HEK293T (cell line): ENCODE data around the gene FAM20C.

ENCODE experiments used
- FOXK2 ChIP-seq: fragments of 450-650 bp; IDR thresholded peaks from 2 replicates; pipeline ENCODE4 v1.6.1; 2016; ENCODE audit warnings: mild to moderate bottlenecking
- SUZ12 ChIP-seq: fragments of 450-650 bp; IDR thresholded peaks from 2 replicates; pipeline ENCODE4 v1.6.1; 2016; ENCODE audit warnings: mild to moderate bottlenecking
- TF ChIP-seq, protein P1 (sequence below): fragments of 450-650 bp; IDR thresholded peaks from 2 replicates; pipeline ENCODE4 v1.6.1; 2016

DNA sequence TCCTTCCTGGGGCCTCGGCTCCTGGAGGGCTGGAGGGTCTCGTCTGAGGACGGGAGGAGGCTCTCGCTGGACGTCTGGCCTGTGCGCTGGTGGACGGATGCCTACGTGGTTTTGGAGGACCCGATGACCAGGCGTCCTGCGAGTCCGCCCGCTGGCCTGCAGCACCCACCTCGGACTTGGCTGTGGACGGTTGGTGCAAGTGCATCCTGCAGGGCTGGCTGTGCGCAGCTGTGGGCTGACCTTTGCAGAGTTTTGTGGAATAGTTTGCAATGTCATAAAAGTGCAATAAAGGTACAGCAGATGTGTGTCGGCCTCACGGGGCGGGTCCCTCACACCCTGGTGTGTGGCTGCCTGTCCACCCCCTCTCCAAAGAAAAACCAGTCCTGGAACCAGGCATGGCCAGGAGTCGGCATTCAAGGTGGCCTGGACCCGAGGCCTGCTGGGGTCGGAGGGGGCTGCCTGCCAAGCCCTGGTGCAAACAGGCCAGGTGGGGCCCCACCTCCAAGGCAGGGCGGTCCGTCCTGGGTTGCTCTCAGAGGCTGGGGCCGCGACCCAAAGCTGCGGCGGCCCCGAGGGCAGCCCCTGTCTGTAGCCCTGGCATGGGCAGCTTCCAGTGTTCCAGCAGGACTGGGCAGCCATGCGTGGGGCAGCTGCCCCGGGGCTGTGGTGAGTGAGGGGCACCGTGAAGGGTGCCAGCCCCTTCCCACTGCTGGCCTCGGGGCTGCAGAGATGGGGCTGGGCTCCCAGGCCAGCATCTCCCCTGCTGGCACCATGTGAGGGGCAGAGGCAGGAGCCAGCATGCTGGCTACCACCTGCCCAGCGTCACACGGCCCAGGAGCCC lies 68.3 kb downstream of the FAM20C start:
- TF ChIP-seq FOXK2 (no peak), SUZ12 (no peak)
- TF ChIP-seq, protein P1, sequence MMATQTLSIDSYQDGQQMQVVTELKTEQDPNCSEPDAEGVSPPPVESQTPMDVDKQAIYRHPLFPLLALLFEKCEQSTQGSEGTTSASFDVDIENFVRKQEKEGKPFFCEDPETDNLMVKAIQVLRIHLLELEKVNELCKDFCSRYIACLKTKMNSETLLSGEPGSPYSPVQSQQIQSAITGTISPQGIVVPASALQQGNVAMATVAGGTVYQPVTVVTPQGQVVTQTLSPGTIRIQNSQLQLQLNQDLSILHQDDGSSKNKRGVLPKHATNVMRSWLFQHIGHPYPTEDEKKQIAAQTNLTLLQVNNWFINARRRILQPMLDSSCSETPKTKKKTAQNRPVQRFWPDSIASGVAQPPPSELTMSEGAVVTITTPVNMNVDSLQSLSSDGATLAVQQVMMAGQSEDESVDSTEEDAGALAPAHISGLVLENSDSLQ: no peak
